ENCODE measurements around the gene LMCD1.

GRCh38 chr3:8597219-8597853 is 95.7 kb downstream of the LMCD1 start:
- TF ChIP-seq CTCF (IDR thresholded peaks at IDR 0.05; ENCODE audit: borderline replicate concordance, extremely low read depth, low read length, poor library complexity, severe bottlenecking) = no peak
- no peak for TF ChIP-seq EZH2 (IDR thresholded peaks at IDR 0.05; ENCODE audit: borderline replicate concordance, low read depth, low read length, severe bottlenecking)
